Muscle of arm (tissue), 12 donors: ENCODE measurements around the gene LYRM9. TPM values are rescaled to one million over a fixed set of nuclear protein-coding genes. Genes with fewer than 3 reads are reported as not detected.
"Not testable (repeated sequence)": the region's sequence is repeated elsewhere in the genome, so short reads cannot be mapped to it uniquely, and the experiment has no call there.

Experiments
- DNase-seq: peaks from one replicate; pipeline ENCODE4 v3.0.0-alpha.2; 2013
- polyA plus RNA-seq, 12 donors: library from polyadenylated mRNA; unstranded; fragments of 120-200 nt; gene quantifications; one replicate each; pipeline ENCODE4 v1.2.1, GENCODE V29; 2013; ENCODE audit not compliant: insufficient read length in 12 of 12

LYRM9 gene
- polyA plus RNA-seq, 12 donors, result 5.6 to 20.2 (median 10.7) TPM; not detected in 1

GRCh38 chr17:27879987-27880608, 13.1 kb downstream of the LYRM9 start:
- peak; percentile 83 for DNase-seq

GRCh38 chr17:27878776-27879562, 14.2 kb downstream of the LYRM9 start:
- peak; percentile 83 for DNase-seq

GRCh38 chr17:27873746-27874145, 19.4 kb downstream of the LYRM9 start:
- DNase-seq, result no peak

- no peak for DNase-seq
These were observed 20.0 kb downstream of the LYRM9 start for GRCh38 chr17:27873211-27873610.

- DNase-seq, result no peak
These were observed 20.4 kb downstream of the LYRM9 start for GRCh38 chr17:27872776-27873175.

GRCh38 chr17:27871407-27871806, 21.8 kb downstream of the LYRM9 start:
- no peak for DNase-seq

GRCh38 chr17:27870345-27870744, 22.8 kb downstream of the LYRM9 start:
- DNase-seq, result no peak

GRCh38 chr17:27868565-27868964, 24.6 kb downstream of the LYRM9 start:
- no peak for DNase-seq

GRCh38 chr17:27862840-27863239, 30.3 kb downstream of the LYRM9 start:
- DNase-seq, result no peak

GRCh38 chr17:27862004-27862403, 31.2 kb downstream of the LYRM9 start:
- DNase-seq, result no peak

- no peak for DNase-seq
These were observed 32.0 kb downstream of the LYRM9 start for GRCh38 chr17:27860971-27861664.

GRCh38 chr17:27858621-27859305, 34.4 kb downstream of the LYRM9 start:
- no peak for DNase-seq

GRCh38 chr17:27856676-27857432, 36.3 kb downstream of the LYRM9 start:
- no peak for DNase-seq

GRCh38 chr17:27855454-27855853, 37.7 kb downstream of the LYRM9 start:
- DNase-seq, result no peak

GRCh38 chr17:27854163-27854562, 39.0 kb downstream of the LYRM9 start:
- DNase-seq, result no peak

- DNase-seq, result no peak
These were observed 40.1 kb downstream of the LYRM9 start for GRCh38 chr17:27853091-27853490.

GRCh38 chr17:27849474-27850185, 43.5 kb downstream of the LYRM9 start:
- no peak for DNase-seq

- DNase-seq, result peak; percentile 25
These were observed 44.2 kb downstream of the LYRM9 start for GRCh38 chr17:27848931-27849330.

- DNase-seq, result not testable (repeated sequence)
These were observed 46.3 kb downstream of the LYRM9 start for GRCh38 chr17:27846808-27847307.

- DNase-seq, result no peak
These were observed 47.0 kb downstream of the LYRM9 start for GRCh38 chr17:27846042-27846655.
